ENCODE results near the gene ARG2. TPM values are rescaled to one million over a fixed set of nuclear protein-coding genes. Genes with fewer than 3 reads are reported as not detected.

The ARG2 gene
- total and polyA plus RNA-seq, 9 of the 15 experiments (the other 6 are each of a cell fraction or from before 2014, with no cell fraction given) = 6.2 to 75.0 (median 17.8) TPM

DNA sequence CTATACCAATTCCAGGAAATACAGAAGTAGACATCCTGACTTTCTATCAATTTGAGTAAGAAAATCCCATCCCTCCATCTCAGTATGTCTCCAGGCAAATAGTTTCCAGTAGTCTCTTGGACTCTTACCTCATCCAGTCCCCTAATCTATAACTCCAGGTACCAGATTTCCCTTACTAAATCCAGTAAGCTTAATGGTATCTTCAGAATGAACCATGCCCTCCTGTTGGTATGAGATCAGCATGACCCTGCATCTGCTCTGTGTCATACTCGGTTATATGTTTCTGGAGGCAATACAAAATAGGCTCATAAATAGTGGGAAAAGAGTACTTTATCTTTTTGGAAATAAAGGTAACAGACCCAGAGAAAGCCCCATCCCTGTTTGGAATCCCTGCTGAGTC is 38.1 kb upstream of the ARG2 start:
- no peak overlapping the region for H3K27ac ChIP-seq (ENCODE audit: extremely low read depth, low read depth, low read length)
- no peak overlapping the region for H3K4me2 ChIP-seq (ENCODE audit: insufficient read depth, low read length)
- no peaks in the 10 kb centered on the region; the same call in 2 of the 3 replicates for H3K36me3 ChIP-seq (ENCODE audit: control insufficient read depth, insufficient read depth, low read length)
- 18% methylated on average over 1 of the region's 1 CpG for WGBS (ENCODE audit: insufficient coverage, low coverage, missing lambda C conversion rate)
- no peaks in the 10 kb centered on the region for H3K4me1 ChIP-seq (replicated peaks in 1 of 2; ENCODE audit: control insufficient read depth in 2 of 2, insufficient read depth in 2 of 2, low read length in 2 of 2)
- DNase-seq (ENCODE audit: extremely low read depth in 1 of 4, low spot score in 3 of 4) (no peak), FAIRE-seq (no peak), ATAC-seq (no peak)
- no peaks in the 10 kb centered on the region for H3K9me3 ChIP-seq (replicated peaks; ENCODE audit: control insufficient read depth, insufficient read depth, low read depth, low read length)
- no TSS peak for BruUV-seq (replicated peaks)
- no peaks in the 10 kb centered on the region for H3K9me1 ChIP-seq (ENCODE audit: control insufficient read depth, insufficient read depth, low read length)
- H3K9ac ChIP-seq (ENCODE audit: insufficient read depth in 1 of 2, low read depth in 2 of 2, low read length in 2 of 2) = no peak overlapping the region
- no peak overlapping the region for H3K4me3 ChIP-seq
- no peaks in the 10 kb centered on the region for H3K79me2 ChIP-seq (ENCODE audit: control insufficient read depth, insufficient read depth, low read length)
- intact Hi-C loops (cut with micrococcal nuclease) (no loop called here), in situ Hi-C loops (cut with MboI) (loop anchor here (5.0 to 10.0 kb wide), 3 partner anchors 86 to 453 kb away; partner anchors contain the start of gene RDH12)
- ChIA-PET CTCF (ENCODE audit: low intra/inter-chr PET ratio) (no interaction called here), POLR2A (interaction anchor here (0.5 to 0.6 kb wide), 2 partner anchors 77 to 214 kb away, joined by 3 read pairs; no protein-coding TSS in a partner anchor)
- TF ChIP-seq ZNF212 (CRISPR knock-in tag; IDR thresholded peaks at IDR 0.05) = no peak
- TF ChIP-seq, protein P1, sequence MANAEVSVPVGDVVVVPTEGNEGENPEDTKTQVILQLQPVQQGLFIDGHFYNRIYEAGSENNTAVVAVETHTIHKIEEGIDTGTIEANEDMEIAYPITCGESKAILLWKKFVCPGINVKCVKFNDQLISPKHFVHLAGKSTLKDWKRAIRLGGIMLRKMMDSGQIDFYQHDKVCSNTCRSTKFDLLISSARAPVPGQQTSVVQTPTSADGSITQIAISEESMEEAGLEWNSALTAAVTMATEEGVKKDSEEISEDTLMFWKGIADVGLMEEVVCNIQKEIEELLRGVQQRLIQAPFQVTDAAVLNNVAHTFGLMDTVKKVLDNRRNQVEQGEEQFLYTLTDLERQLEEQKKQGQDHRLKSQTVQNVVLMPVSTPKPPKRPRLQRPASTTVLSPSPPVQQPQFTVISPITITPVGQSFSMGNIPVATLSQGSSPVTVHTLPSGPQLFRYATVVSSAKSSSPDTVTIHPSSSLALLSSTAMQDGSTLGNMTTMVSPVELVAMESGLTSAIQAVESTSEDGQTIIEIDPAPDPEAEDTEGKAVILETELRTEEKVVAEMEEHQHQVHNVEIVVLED (CRISPR knock-in tag; IDR thresholded peaks at IDR 0.05) = no peak
- no peak overlapping the region for H2AFZ ChIP-seq (ENCODE audit: low read depth, low read length)
- H4K20me1 ChIP-seq (replicated peaks; ENCODE audit: control insufficient read depth, insufficient read depth, low read length) = no peaks in the 10 kb centered on the region; the same call in 1 of the 2 replicates
- H3K27me3 ChIP-seq (ENCODE audit: control insufficient read depth in 2 of 2, insufficient read depth in 2 of 2, low read length in 2 of 2) = no peaks in the 10 kb centered on the region; a peak in 1 of 5 replicates

DNA sequence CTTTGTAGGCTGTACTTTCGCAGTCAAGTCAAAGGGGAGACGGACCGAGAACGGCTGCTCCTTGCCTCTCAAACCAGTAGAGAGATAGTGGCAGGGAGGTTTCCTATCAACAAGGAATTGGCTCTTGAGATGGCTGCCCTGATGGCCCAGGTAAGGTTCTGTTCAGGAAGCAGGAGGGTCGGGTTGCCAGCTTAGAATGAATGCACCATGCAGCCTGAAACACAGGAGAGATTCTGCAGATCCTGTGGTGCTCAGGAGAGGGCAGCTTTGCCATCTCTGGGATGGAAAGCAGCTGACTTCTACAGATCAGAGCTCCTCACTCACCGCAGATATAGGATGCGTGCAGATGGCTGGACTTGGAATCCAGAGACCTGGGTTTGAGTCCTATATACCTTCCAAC is 37.7 kb upstream of the ARG2 start:
- in situ Hi-C loops (cut with MboI) = loop anchor here (5.0 to 10.0 kb wide), 3 partner anchors 85 to 453 kb away; partner anchors contain the start of gene RDH12
- Histone ChIP-seq H3K4me3 (no peak overlapping the region), H3K36me3 (ENCODE audit: control insufficient read depth, insufficient read depth, low read length) (no peaks in the 10 kb centered on the region; the same call in 2 of the 3 replicates), H2AFZ (ENCODE audit: low read depth, low read length) (no peak overlapping the region), H3K27me3 (ENCODE audit: control insufficient read depth in 2 of 2, insufficient read depth in 2 of 2, low read length in 2 of 2) (no peaks in the 10 kb centered on the region; a peak in 1 of 5 replicates), H3K9me1 (ENCODE audit: control insufficient read depth, insufficient read depth, low read length) (no peaks in the 10 kb centered on the region), H3K9me3 (replicated peaks; ENCODE audit: control insufficient read depth, insufficient read depth, low read depth, low read length) (no peaks in the 10 kb centered on the region), H4K20me1 (replicated peaks; ENCODE audit: control insufficient read depth, insufficient read depth, low read length) (no peaks in the 10 kb centered on the region; the same call in 1 of the 2 replicates), H3K27ac (ENCODE audit: extremely low read depth, low read depth, low read length) (no peak overlapping the region), H3K4me2 (ENCODE audit: insufficient read depth, low read length) (no peak overlapping the region), H3K79me2 (ENCODE audit: control insufficient read depth, insufficient read depth, low read length) (no peaks in the 10 kb centered on the region), H3K4me1 (replicated peaks in 1 of 2; ENCODE audit: control insufficient read depth in 2 of 2, insufficient read depth in 2 of 2, low read length in 2 of 2) (no peaks in the 10 kb centered on the region), H3K9ac (ENCODE audit: insufficient read depth in 1 of 2, low read depth in 2 of 2, low read length in 2 of 2) (no peak overlapping the region)
- CTCF ChIA-PET (ENCODE audit: low intra/inter-chr PET ratio) = no interaction called here
- DNase-seq (ENCODE audit: extremely low read depth in 1 of 4, low spot score in 3 of 4) (no peak), FAIRE-seq (no peak), ATAC-seq (no peak)
- POLR2A ChIA-PET = interaction anchor here (0.5 to 0.6 kb wide), 2 partner anchors 76 to 214 kb away, joined by 3 read pairs; no protein-coding TSS in a partner anchor
- intact Hi-C loops (cut with micrococcal nuclease) = no loop called here
- WGBS (ENCODE audit: insufficient coverage, low coverage, missing lambda C conversion rate) = 52% methylated on average over 7 of the region's 7 CpGs
- BruUV-seq (replicated peaks) = no TSS peak
- TF ChIP-seq, protein P2, sequence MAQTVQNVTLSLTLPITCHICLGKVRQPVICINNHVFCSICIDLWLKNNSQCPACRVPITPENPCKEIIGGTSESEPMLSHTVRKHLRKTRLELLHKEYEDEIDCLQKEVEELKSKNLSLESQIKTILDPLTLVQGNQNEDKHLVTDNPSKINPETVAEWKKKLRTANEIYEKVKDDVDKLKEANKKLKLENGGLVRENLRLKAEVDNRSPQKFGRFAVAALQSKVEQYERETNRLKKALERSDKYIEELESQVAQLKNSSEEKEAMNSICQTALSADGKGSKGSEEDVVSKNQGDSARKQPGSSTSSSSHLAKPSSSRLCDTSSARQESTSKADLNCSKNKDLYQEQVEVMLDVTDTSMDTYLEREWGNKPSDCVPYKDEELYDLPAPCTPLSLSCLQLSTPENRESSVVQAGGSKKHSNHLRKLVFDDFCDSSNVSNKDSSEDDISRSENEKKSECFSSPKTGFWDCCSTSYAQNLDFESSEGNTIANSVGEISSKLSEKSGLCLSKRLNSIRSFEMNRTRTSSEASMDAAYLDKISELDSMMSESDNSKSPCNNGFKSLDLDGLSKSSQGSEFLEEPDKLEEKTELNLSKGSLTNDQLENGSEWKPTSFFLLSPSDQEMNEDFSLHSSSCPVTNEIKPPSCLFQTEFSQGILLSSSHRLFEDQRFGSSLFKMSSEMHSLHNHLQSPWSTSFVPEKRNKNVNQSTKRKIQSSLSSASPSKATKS (CRISPR knock-in tag; IDR thresholded peaks at IDR 0.05) = no peak
- TF ChIP-seq C11orf30 (IDR thresholded peaks at IDR 0.05; ENCODE audit: low read depth) (no peak), ZNF655 (CRISPR knock-in tag; IDR thresholded peaks at IDR 0.05) (no peak), ATF1 (CRISPR knock-in tag; IDR thresholded peaks at IDR 0.05) (no peak), ATF1 (tag; IDR thresholded peaks at IDR 0.05) (no peak), TBP (optimal IDR thresholded peaks at IDR 0.05; ENCODE audit: low read depth, low read length) (no peak), GABPA (tag; conservative IDR thresholded peaks at IDR 0.05; ENCODE audit: low read depth) (no peak), SMARCC2 (IDR thresholded peaks at IDR 0.05; ENCODE audit: low read depth) (no peak)
